HG03060 (cell line): Measurements from ENCODE around the gene MED20.

ENCODE experiments used
- ATAC-seq: cut with Tn5 transposase; IDR thresholded peaks from one replicate; pipeline ENCODE4 v1.9.1; 2021; ENCODE audit warnings: low read depth, moderate number of reproducible peaks; ENCODE audit not compliant: unreplicated experiment

Gene MED20

GRCh38 chr6:41859356-41859755 lies 61.6 kb downstream of the MED20 start:
- no peak for ATAC-seq

GRCh38 chr6:41858703-41859102 lies 62.2 kb downstream of the MED20 start:
- no peak for ATAC-seq
